ENCODE results near the gene ITPR2.

- TF ChIP-seq TP53 (CRISPR knock-in tag; IDR thresholded peaks at IDR 0.05) (no peak), CTCF (IDR thresholded peaks at IDR 0.05) (no peak)
These were observed 220.8 kb downstream of the ITPR2 start for GRCh38 chr12:26612203-26612602.

All from A549 (cell line).